SK-N-SH (cell line): ENCODE results near the gene PHACTR2. TPM values are rescaled to one million over a fixed set of nuclear protein-coding genes. Genes with fewer than 3 reads are reported as not detected.
"Not testable (repeated sequence)": the region's sequence is repeated elsewhere in the genome, so short reads cannot be mapped to it uniquely, and the experiment has no call there.

ENCODE experiments used
- CTCF ChIA-PET: fragments of 300-600, 350-600 bp; formaldehyde crosslinking; extraction: SDS; loops from one replicate; lab custom pipeline; 2021; lab: Yijun Ruan, JAX
- POLR2A ChIA-PET: fragments of 350-600 bp; sonication (Branson Sonifier 250); formaldehyde crosslinking; extraction: SDS; loops from one replicate; lab custom pipeline; 2020; ENCODE audit warnings: antibody characterized with exemption, inconsistent platforms; lab: Yijun Ruan, JAX
- DNase-seq: peaks from one replicate; pipeline ENCODE4 v3.0.0; 2012
- H2AFZ ChIP-seq: fragments of 200-600 bp; sonication (generic); 2 replicates; pipeline ENCODE4 v1.8.1; 2016; ENCODE audit warnings: antibody characterized with exemption, mild to moderate bottlenecking, low read depth
- H3F3A ChIP-seq: fragments of 200-600 bp; sonication (generic); replicated peaks from 2 replicates; pipeline ENCODE3; 2016; ENCODE audit warnings: antibody characterized with exemption, mild to moderate bottlenecking; ENCODE audit not compliant: insufficient read depth
- H3K27ac ChIP-seq, 2 experiments: fragments of 200-500 bp in 1 of 2; fragments of 200-600 bp in 1 of 2; sonication (Bioruptor generic) in 1 of 2; sonication (generic), shearing (Covaris generic) in 1 of 2; 2 replicates each; pipeline versions ENCODE4 v1.5.1 to v1.6.1; 2014 to 2016; ENCODE audit warnings: low read depth in 2 of 2, inconsistent platforms in 1 of 2, low read length in 1 of 2, mild to moderate bottlenecking in 1 of 2, mixed read lengths in 1 of 2
- H3K27me3 ChIP-seq: fragments of 200-600 bp; sonication (generic), shearing (Covaris generic); 2 replicates; pipeline ENCODE4 v1.6.1; 2016; ENCODE audit warnings: mixed run types; ENCODE audit not compliant: insufficient read depth
- H3K36me3 ChIP-seq, 2 experiments: fragments of 200-500 bp in 1 of 2; fragments of 200-600 bp in 1 of 2; sonication (Bioruptor generic) in 1 of 2; sonication (generic) in 1 of 2; replicated peaks in 1 of 2; 2 replicates each; pipeline versions ENCODE3 to v1.5.1; 2014 to 2016; ENCODE audit warnings: low read length in 1 of 2, mild to moderate bottlenecking in 1 of 2; ENCODE audit not compliant: insufficient read depth in 2 of 2, control insufficient read depth in 1 of 2
- H3K4me1 ChIP-seq, 2 experiments: fragments of 200-500 bp in 1 of 2; fragments of 200-600 bp in 1 of 2; sonication (Bioruptor generic) in 1 of 2; sonication (generic), shearing (Covaris generic) in 1 of 2; 2 replicates each; pipeline versions ENCODE4 v1.5.1 to v1.6.1; 2014 to 2016; ENCODE audit warnings: low read depth in 1 of 2, low read length in 1 of 2, mixed run types in 1 of 2; ENCODE audit not compliant: insufficient read depth in 2 of 2, control insufficient read depth in 1 of 2
- H3K4me2 ChIP-seq: fragments of 200-600 bp; sonication (generic), shearing (Covaris generic); 2 replicates; pipeline ENCODE4 v1.6.1; 2017; ENCODE audit warnings: mixed run types
- H3K4me3 ChIP-seq, 2 experiments: fragments of 200-500 bp in 1 of 2; fragments of 200-600 bp in 1 of 2; sonication (Bioruptor generic) in 1 of 2; sonication (generic), shearing (Covaris generic) in 1 of 2; 2 replicates each; pipeline versions ENCODE4 v1.5.1 to v1.8.1; 2014 to 2016; ENCODE audit warnings: low read depth in 2 of 2, inconsistent platforms in 1 of 2, low read length in 1 of 2, mild to moderate bottlenecking in 1 of 2, mixed read lengths in 1 of 2, moderate library complexity in 1 of 2
- H3K79me2 ChIP-seq: fragments of 200-600 bp; sonication (generic); 2 replicates; pipeline ENCODE4 v1.8.1; 2017; ENCODE audit warnings: mild to moderate bottlenecking; ENCODE audit not compliant: insufficient read depth
- H3K9ac ChIP-seq: fragments of 200-600 bp; sonication (generic); 2 replicates; pipeline ENCODE4 v1.6.1; 2017; ENCODE audit warnings: mixed run types
- H3K9me2 ChIP-seq: fragments of 200-600 bp; sonication (generic); 2 replicates; pipeline ENCODE4 v1.6.1; 2017; ENCODE audit warnings: mixed run types
- H3K9me3 ChIP-seq: fragments of 200-600 bp; sonication (generic); 2 replicates; pipeline ENCODE4 v1.6.1; 2017; ENCODE audit warnings: mixed run types, mild to moderate bottlenecking, moderate library complexity
- H4K20me1 ChIP-seq: fragments of 200-600 bp; sonication (generic); 2 replicates; pipeline ENCODE4 v1.6.1; 2017; ENCODE audit warnings: mild to moderate bottlenecking, mixed run types; ENCODE audit not compliant: insufficient read depth
- JUND ChIP-seq: IDR thresholded peaks from 2 replicates; pipeline ENCODE4 v1.4.0; 2012
- MXI1 ChIP-seq: IDR thresholded peaks from 2 replicates; pipeline ENCODE4 v1.6.1; 2012; ENCODE audit warnings: mild to moderate bottlenecking, low read depth, low read length, improper control_type of control experiment
- YY1 ChIP-seq: IDR thresholded peaks from 2 replicates; pipeline ENCODE4 v1.4.0; 2012; ENCODE audit warnings: low read depth, mild to moderate bottlenecking
- ZBTB33 ChIP-seq: IDR thresholded peaks from 2 replicates; pipeline ENCODE4 v1.4.0; 2012; ENCODE audit warnings: low read depth, borderline replicate concordance
- WGBS: methylation state at CpG from one replicate; pipeline ENCODE4 v1.1.6; 2017; ENCODE audit warnings: low lambda C conversion rate; 5-methylcytosine and 5-hydroxymethylcytosine counted together
- polyA plus RNA-seq, 3 experiments: library from polyadenylated mRNA; depleted of rRNA; stranded (reverse); fragments of >200 nt; gene quantifications; 2 replicates each; pipeline ENCODE4 v1.2.3, GENCODE V29; 2012
- TF ChIP-seq, protein P1 (sequence below): fragments of 150-350 bp; IDR thresholded peaks from 2 replicates; pipeline ENCODE4 v1.6.1; 2016; ENCODE audit warnings: mild to moderate bottlenecking, low read depth, low read length
- TF ChIP-seq, protein P2 (sequence below): IDR thresholded peaks from 2 replicates; pipeline ENCODE4; 2012

The PHACTR2 gene
- polyA plus RNA-seq, 1 of the 3 experiments (the other 2 are of a cell fraction), result 5.0 TPM

- H3K79me2 ChIP-seq, result no peaks in the 10 kb centered on the region
- TF ChIP-seq, protein P1, sequence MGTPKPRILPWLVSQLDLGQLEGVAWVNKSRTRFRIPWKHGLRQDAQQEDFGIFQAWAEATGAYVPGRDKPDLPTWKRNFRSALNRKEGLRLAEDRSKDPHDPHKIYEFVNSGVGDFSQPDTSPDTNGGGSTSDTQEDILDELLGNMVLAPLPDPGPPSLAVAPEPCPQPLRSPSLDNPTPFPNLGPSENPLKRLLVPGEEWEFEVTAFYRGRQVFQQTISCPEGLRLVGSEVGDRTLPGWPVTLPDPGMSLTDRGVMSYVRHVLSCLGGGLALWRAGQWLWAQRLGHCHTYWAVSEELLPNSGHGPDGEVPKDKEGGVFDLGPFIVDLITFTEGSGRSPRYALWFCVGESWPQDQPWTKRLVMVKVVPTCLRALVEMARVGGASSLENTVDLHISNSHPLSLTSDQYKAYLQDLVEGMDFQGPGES, result no peak
- TF ChIP-seq, protein P2, sequence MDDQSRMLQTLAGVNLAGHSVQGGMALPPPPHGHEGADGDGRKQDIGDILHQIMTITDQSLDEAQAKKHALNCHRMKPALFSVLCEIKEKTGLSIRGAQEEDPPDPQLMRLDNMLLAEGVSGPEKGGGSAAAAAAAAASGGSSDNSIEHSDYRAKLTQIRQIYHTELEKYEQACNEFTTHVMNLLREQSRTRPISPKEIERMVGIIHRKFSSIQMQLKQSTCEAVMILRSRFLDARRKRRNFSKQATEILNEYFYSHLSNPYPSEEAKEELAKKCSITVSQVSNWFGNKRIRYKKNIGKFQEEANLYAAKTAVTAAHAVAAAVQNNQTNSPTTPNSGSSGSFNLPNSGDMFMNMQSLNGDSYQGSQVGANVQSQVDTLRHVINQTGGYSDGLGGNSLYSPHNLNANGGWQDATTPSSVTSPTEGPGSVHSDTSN, result no peak
- H3K9ac ChIP-seq, result no peak overlapping the region
- ChIA-PET POLR2A (no interaction called here), CTCF (no interaction called here)
- H3K36me3 ChIP-seq, result peaks cover 6 to 45% of the 10 kb centered on the region in 2 experiments
- H3K27ac ChIP-seq, result no peak overlapping the region
- no peak overlapping the region for H3K4me2 ChIP-seq
- 95% methylated on average over 3 of the region's 3 CpGs for WGBS
- H3K4me3 ChIP-seq, result no peak overlapping the region
- H3K4me1 ChIP-seq, result no peaks in the 10 kb centered on the region
- H3K9me2 ChIP-seq, result no peaks in the 10 kb centered on the region
- H3K9me3 ChIP-seq, result no peaks in the 10 kb centered on the region
- no peak overlapping the region for H2AFZ ChIP-seq
- H3K27me3 ChIP-seq, result no peaks in the 10 kb centered on the region
- H3F3A ChIP-seq, result no peaks in the 10 kb centered on the region
- no peak for DNase-seq
- H4K20me1 ChIP-seq, result no peaks in the 10 kb centered on the region
Observed at GRCh38 chr6:143783077-143783476, 105.3 kb downstream of the PHACTR2 start.

DNA sequence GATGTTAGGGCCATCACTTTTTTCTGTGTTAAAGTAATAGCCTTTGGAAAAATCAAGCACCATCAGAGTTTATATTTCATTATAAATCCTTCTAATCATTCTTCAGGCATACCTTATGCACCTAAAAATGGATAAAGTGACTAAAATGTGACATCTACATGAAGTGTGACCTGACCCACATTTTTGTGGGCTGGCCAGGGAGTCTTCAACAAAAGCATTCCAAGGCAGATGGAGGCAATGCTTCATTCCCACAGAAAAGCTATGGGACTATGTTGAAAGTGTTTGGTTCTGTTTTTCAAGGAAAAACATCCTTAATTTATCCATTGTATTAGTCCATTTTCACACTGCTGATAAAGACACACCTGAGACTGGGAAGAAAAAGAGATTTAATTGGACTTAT is 106.6 kb downstream of the PHACTR2 start:
- POLR2A ChIA-PET, result no interaction called here
- Histone ChIP-seq H3K27me3 (no peaks in the 10 kb centered on the region), H2AFZ (no peak overlapping the region), H4K20me1 (no peaks in the 10 kb centered on the region), H3K9me2 (no peaks in the 10 kb centered on the region), H3K4me3 (no peak overlapping the region), H3K4me2 (no peak overlapping the region), H3K9me3 (no peaks in the 10 kb centered on the region), H3K9ac (no peak overlapping the region), H3K36me3 (peaks cover 9 to 45% of the 10 kb centered on the region in 2 experiments), H3K27ac (no peak overlapping the region), H3K79me2 (no peaks in the 10 kb centered on the region), H3F3A (no peaks in the 10 kb centered on the region), H3K4me1 (no peaks in the 10 kb centered on the region)
- DNase-seq, result no peak
- TF ChIP-seq MXI1 (no peak), JUND (no peak), YY1 (no peak), ZBTB33 (no peak)
- TF ChIP-seq, protein P2, result no peak
- CTCF ChIA-PET, result no interaction called here

DNA sequence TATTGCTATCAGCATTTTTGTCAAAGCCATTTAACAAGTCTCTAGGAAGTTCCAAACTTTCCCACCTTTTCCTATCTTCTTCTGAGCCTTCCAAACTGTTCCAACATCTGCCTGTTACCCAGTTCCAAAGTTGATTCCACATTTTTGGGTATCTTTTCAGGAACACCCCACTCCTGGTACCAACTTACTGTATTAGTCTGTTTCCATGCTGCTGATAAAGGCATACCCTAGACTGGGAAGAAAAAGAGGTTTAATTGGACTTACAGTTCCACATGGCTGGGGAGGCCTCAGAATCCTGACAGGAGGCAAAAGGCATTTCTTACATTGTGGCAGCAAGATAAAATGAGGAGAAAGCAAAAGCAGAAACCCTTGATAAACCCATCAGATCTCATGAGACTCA is 108.6 kb downstream of the PHACTR2 start:
- H3K4me3 ChIP-seq, H3K4me1 ChIP-seq, H2AFZ ChIP-seq, H3K79me2 ChIP-seq, H3F3A ChIP-seq, DNase-seq, H3K4me2 ChIP-seq, H3K9me3 ChIP-seq, H3K9me2 ChIP-seq, H3K9ac ChIP-seq, POLR2A ChIA-PET, H4K20me1 ChIP-seq, H3K27ac ChIP-seq, H3K27me3 ChIP-seq: not testable (repeated sequence)
- CTCF ChIA-PET, result interaction anchor here (0.7 kb wide), 1 partner anchor 211 kb away, joined by 3 read pairs; no protein-coding TSS in a partner anchor
- peaks cover 9 to 40% of the 10 kb centered on the region in 2 experiments for H3K36me3 ChIP-seq
